Caco-2 (cell line): ENCODE measurements around the gene MIGA1. TPM values are rescaled to one million over a fixed set of nuclear protein-coding genes. Genes with fewer than 3 reads are reported as not detected.

ENCODE experiments used
- BruUV-seq: library from RNA; stranded (reverse); fragments of 400-500 nt; replicated peaks from 2 replicates; lab custom pipeline; 2021; lab: Mats Ljungman, UMichigan
- CTCF ChIA-PET: fragments of 300-600 bp; sonication (Branson Sonifier 250); formaldehyde crosslinking; loops from one replicate; lab custom pipeline; 2022; ENCODE audit warnings: antibody characterized with exemption; lab: Charles Lee
- POLR2A ChIA-PET: fragments of 300-600 bp; sonication (Branson Sonifier 250); formaldehyde crosslinking; loops from one replicate; lab custom pipeline; 2022; ENCODE audit warnings: antibody characterized with exemption; lab: Charles Lee
- DNase-seq, 2 experiments: peaks; one replicate each; pipeline versions ENCODE4 v3.0.0 to v3.0.0-alpha.2; 2020 to 2022
- H3K27me3 ChIP-seq: replicated peaks from 2 replicates; pipeline ENCODE4 v1.6.0; 2011; ENCODE audit warnings: low read length; ENCODE audit not compliant: control insufficient read depth, insufficient read depth
- H3K36me3 ChIP-seq: 2 replicates; pipeline ENCODE4 v1.5.1; 2011; ENCODE audit warnings: low read length; ENCODE audit not compliant: control insufficient read depth, insufficient read depth
- H3K4me1 ChIP-seq: fragments of 250-450 bp; sonication (Bioruptor Pico); 2 replicates; pipeline ENCODE4 v1.5.1; 2020; ENCODE audit warnings: mild to moderate bottlenecking
- H3K4me3 ChIP-seq: 2 replicates; pipeline ENCODE4 v1.5.1; 2011; ENCODE audit warnings: low read depth, mild to moderate bottlenecking, control low read depth, low read length
- H3K9me3 ChIP-seq: fragments of 250-450 bp; sonication (Bioruptor Pico); 2 replicates; pipeline ENCODE4 v1.5.1; 2020; ENCODE audit warnings: mild to moderate bottlenecking, moderate library complexity
- H3K27ac Mint-ChIP-seq: one replicate; pipeline ENCODE4 v1.8.0; 2022; ENCODE audit warnings: mixed read lengths; ENCODE audit not compliant: unreplicated experiment
- H3K27me3 Mint-ChIP-seq: one replicate; pipeline ENCODE4 v1.8.0; 2022; ENCODE audit warnings: mixed read lengths; ENCODE audit not compliant: insufficient read depth, unreplicated experiment
- H3K36me3 Mint-ChIP-seq: one replicate; pipeline ENCODE4 v1.8.0; 2022; ENCODE audit warnings: mild to moderate bottlenecking, mixed read lengths; ENCODE audit not compliant: insufficient read depth, unreplicated experiment
- H3K4me1 Mint-ChIP-seq: one replicate; pipeline ENCODE4 v1.8.0; 2022; ENCODE audit warnings: low read depth, mixed read lengths; ENCODE audit not compliant: unreplicated experiment
- H3K4me3 Mint-ChIP-seq: one replicate; pipeline ENCODE4 v1.8.0; 2022; ENCODE audit warnings: mild to moderate bottlenecking, moderate library complexity, mixed read lengths; ENCODE audit not compliant: unreplicated experiment
- H3K9me3 Mint-ChIP-seq: one replicate; pipeline ENCODE4 v1.8.0; 2022; ENCODE audit warnings: mixed read lengths; ENCODE audit not compliant: unreplicated experiment
- intact Hi-C: fragments of 100-400 bp; cut with micrococcal nuclease; formaldehyde crosslinking; loops from one replicate; pipeline ENCODE4 v1.10.0; 2022; ENCODE audit not compliant: unreplicated experiment
- total RNA-seq: library from RNA; stranded (reverse); gene quantifications from 2 replicates; pipeline ENCODE4 v1.2.3, GENCODE V29; 2022
- TF ChIP-seq, protein P1 (sequence below), 2 experiments: fragments of 200-600 bp in 1 of 2; IDR thresholded peaks; 1 replicate in 1 of 2; 2 replicates in 1 of 2; pipeline versions ENCODE4 v1.5.1 to v1.8.0; 2011 to 2022; ENCODE audit warnings: antibody characterized with exemption in 1 of 2, control low read depth in 1 of 2, inconsistent platforms in 1 of 2, low read depth in 1 of 2, low read length in 1 of 2, mild to moderate bottlenecking in 1 of 2, moderate library complexity in 1 of 2; ENCODE audit not compliant: insufficient read depth in 1 of 2, severe bottlenecking in 1 of 2, unreplicated experiment in 1 of 2

MIGA1 gene
- total RNA-seq, 1 experiment from 2014 or later = 12.0 TPM

DNA sequence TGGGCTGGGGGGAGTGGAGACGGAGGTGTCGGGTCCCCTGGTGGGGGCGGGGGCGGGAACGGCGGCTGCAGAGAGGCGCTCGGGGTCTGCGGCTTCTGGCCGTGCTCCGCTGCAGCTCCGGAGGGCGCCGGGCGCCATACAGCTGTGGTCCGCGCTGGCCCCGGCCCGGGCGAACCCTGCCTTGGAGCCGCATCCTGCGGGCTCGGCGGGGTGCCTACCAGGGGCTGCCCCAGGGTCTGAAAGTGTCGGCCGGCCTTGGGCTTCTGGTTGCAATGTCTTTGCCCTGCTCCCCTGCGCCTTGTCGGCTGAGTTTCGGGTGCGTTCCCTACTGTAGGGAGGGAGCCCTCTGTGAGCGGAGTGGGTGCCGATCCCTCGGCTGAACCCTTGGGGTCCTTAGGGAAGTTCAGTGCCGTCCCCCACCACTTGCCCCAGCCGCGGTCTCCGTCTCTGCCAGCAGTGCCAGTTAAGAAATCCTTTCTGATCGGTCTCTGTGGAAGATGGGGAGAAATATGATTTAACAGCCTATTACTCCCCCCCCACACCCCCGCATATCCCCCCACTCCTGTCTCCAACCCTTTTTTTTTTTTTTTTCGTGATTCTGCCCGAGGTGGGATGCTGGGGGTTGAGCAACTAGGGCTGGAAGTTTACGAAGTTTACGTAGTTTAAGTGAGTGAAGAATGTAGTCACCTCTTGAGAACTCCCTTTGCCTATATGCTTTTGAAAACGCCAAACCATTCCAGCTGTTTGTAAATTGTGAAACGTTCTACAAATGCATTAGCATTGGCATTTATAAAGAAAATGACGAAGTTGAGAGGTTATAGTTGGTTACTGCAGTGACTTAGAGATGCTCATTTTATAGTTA lies 109.6 kb downstream of the MIGA1 start:
- ChIA-PET CTCF (interaction anchor here (0.7 to 1.1 kb wide), 2 partner anchors 12 to 226 kb away, joined by 5 read pairs; no protein-coding TSS in a partner anchor), POLR2A (no interaction called here)
- Mint-ChIP-seq H3K4me3 (peak overlapping the region; percentile 77), H3K36me3 (no peaks in the 10 kb centered on the region), H3K4me1 (no peaks in the 10 kb centered on the region), H3K9me3 (no peaks in the 10 kb centered on the region), H3K27me3 (no peaks in the 10 kb centered on the region), H3K27ac (peak overlapping the region; percentile 62)
- BruUV-seq = no TSS peak
- intact Hi-C loops = no loop called here
- peak in 1 of 2 experiments; percentile 21 for DNase-seq
- TF ChIP-seq, protein P1, sequence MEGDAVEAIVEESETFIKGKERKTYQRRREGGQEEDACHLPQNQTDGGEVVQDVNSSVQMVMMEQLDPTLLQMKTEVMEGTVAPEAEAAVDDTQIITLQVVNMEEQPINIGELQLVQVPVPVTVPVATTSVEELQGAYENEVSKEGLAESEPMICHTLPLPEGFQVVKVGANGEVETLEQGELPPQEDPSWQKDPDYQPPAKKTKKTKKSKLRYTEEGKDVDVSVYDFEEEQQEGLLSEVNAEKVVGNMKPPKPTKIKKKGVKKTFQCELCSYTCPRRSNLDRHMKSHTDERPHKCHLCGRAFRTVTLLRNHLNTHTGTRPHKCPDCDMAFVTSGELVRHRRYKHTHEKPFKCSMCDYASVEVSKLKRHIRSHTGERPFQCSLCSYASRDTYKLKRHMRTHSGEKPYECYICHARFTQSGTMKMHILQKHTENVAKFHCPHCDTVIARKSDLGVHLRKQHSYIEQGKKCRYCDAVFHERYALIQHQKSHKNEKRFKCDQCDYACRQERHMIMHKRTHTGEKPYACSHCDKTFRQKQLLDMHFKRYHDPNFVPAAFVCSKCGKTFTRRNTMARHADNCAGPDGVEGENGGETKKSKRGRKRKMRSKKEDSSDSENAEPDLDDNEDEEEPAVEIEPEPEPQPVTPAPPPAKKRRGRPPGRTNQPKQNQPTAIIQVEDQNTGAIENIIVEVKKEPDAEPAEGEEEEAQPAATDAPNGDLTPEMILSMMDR (IDR thresholded peaks at IDR 0.05; ENCODE audit: insufficient read depth in 1 of 2, low read depth in 1 of 2, low read length in 1 of 2, severe bottlenecking in 1 of 2, unreplicated experiment in 1 of 2) = no peak
- H3K4me1 ChIP-seq = no peaks in the 10 kb centered on the region
- no peaks in the 10 kb centered on the region for H3K9me3 ChIP-seq
- H3K4me3 ChIP-seq = peak overlapping the region; percentile 53
- no peaks in the 10 kb centered on the region for H3K36me3 ChIP-seq
- H3K27me3 ChIP-seq = no peaks in the 10 kb centered on the region

DNA sequence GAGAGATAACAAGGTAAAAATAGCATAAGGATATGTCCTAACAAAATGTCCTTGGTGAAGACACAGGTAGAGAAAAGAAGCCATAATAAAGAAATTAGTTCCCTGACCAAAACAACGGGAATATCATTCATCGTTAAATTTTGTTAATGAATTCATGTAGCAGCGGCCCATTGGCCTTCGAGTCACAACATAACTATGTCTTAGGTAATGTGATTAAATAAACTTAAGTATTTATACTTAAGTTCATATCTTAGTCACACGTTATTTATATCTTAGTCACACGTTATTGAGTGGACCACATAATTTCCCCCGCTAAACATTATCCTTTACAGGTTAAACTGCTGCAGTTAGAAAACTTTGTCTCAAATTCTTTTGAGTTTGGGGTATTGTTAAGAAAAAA lies 110.2 kb downstream of the MIGA1 start:
- H3K27me3 ChIP-seq = no peaks in the 10 kb centered on the region
- CTCF ChIA-PET = no interaction called here
- H3K4me3 Mint-ChIP-seq = peak overlapping the region; percentile 77

DNA sequence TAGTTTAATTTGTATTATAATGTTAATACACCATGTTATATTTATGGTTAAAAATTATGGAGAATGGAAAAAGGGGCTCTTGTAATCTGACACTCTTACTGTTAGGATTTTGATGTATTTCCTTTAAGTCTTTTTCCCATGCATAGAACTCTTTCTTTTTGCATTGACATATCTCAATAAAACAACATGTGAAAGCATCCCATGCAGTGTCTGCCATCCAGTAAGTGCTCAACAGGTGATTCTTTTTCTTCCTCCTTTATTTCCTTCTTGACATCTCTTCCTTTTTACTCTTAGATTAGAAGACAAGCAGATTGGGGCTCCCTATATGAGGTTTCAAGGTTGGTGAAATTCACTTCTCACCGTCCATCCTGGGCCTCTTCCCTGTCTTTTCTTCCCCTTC lies 111.8 kb downstream of the MIGA1 start:
- no TSS peak for BruUV-seq
- no peak overlapping the region for H3K4me3 Mint-ChIP-seq
- intact Hi-C loops = no loop called here
- H3K9me3 Mint-ChIP-seq = no peaks in the 10 kb centered on the region
- no peak for DNase-seq
- H3K27ac Mint-ChIP-seq = no peak overlapping the region
- ChIA-PET POLR2A (no interaction called here), CTCF (no interaction called here)
- H3K4me3 ChIP-seq = no peak overlapping the region
- H3K4me1 ChIP-seq = no peaks in the 10 kb centered on the region
- H3K27me3 ChIP-seq = no peaks in the 10 kb centered on the region
- H3K36me3 ChIP-seq = no peaks in the 10 kb centered on the region
- H3K36me3 Mint-ChIP-seq = no peaks in the 10 kb centered on the region
- no peaks in the 10 kb centered on the region for H3K9me3 ChIP-seq
- H3K27me3 Mint-ChIP-seq = no peaks in the 10 kb centered on the region
- TF ChIP-seq, protein P1 (IDR thresholded peaks at IDR 0.05; ENCODE audit: insufficient read depth in 1 of 2, low read depth in 1 of 2, low read length in 1 of 2, severe bottlenecking in 1 of 2, unreplicated experiment in 1 of 2) = no peak
- H3K4me1 Mint-ChIP-seq = no peaks in the 10 kb centered on the region

More for the DNA sequence above, 110.2 kb downstream of the MIGA1 start:
- no peaks in the 10 kb centered on the region for H3K9me3 ChIP-seq
- H3K4me3 ChIP-seq = peak overlapping the region; percentile 53
- H3K4me1 ChIP-seq = no peaks in the 10 kb centered on the region
- DNase-seq = no peak
- H3K9me3 Mint-ChIP-seq = no peaks in the 10 kb centered on the region
- H3K27me3 Mint-ChIP-seq = no peaks in the 10 kb centered on the region
- no peaks in the 10 kb centered on the region for H3K36me3 Mint-ChIP-seq
- intact Hi-C loops = no loop called here
- no peak overlapping the region for H3K27ac Mint-ChIP-seq
- no peaks in the 10 kb centered on the region for H3K4me1 Mint-ChIP-seq
- TF ChIP-seq, protein P1 (IDR thresholded peaks at IDR 0.05; ENCODE audit: insufficient read depth in 1 of 2, low read depth in 1 of 2, low read length in 1 of 2, severe bottlenecking in 1 of 2, unreplicated experiment in 1 of 2) = no peak
- no peaks in the 10 kb centered on the region for H3K36me3 ChIP-seq
- BruUV-seq = TSS peak; percentile 63
- POLR2A ChIA-PET = no interaction called here
